Measurements from ENCODE around the gene MCF2L. TPM values are rescaled to one million over a fixed set of nuclear protein-coding genes. Genes with fewer than 3 reads are reported as not detected.

MCF2L gene
- total RNA-seq, 1 experiment from 2014 or later: 5.9 TPM

- DNase-seq (no peak), ATAC-seq (no peak)
- Histone ChIP-seq H3K27me3 (ENCODE audit: low read length) (no peaks in the 10 kb centered on the region), H3K36me3 (ENCODE audit: low read depth, low read length) (no peaks in the 10 kb centered on the region), H2AFZ (ENCODE audit: low read length) (no peak overlapping the region), H3K9ac (ENCODE audit: low read length) (no peak overlapping the region), H3K9me3 (ENCODE audit: low read length) (no peaks in the 10 kb centered on the region), H3K27ac (ENCODE audit: low read length) (no peak overlapping the region), H3K4me1 (ENCODE audit: insufficient read depth, low read length) (peaks cover 11% of the 10 kb centered on the region), H3K4me2 (ENCODE audit: low read length) (no peak overlapping the region), H3K79me2 (ENCODE audit: low read length) (no peaks in the 10 kb centered on the region), H3F3A (ENCODE audit: low read length, unreplicated experiment) (no peaks in the 10 kb centered on the region), H3K9me2 (replicated peaks; ENCODE audit: low read length) (no peaks in the 10 kb centered on the region), H3K4me3 (ENCODE audit: low read length) (no peak overlapping the region), H4K20me1 (ENCODE audit: low read length) (no peaks in the 10 kb centered on the region)
- no TSS peak for BruUV-seq (replicated peaks)
- TF ChIP-seq EZH2phosphoT487 (IDR thresholded peaks at IDR 0.05; ENCODE audit: borderline replicate concordance, low read length) (no peak), CTCF (conservative IDR thresholded peaks at IDR 0.05; ENCODE audit: low read depth, low read length) (no peak), EZH2 (IDR thresholded peaks at IDR 0.05; ENCODE audit: low read length, unreplicated experiment) (no peak)
- POLR2A ChIA-PET (ENCODE audit: unreplicated experiment): no interaction called here
- intact Hi-C loops (cut with micrococcal nuclease): no loop called here
- CTCF ChIA-PET: interaction anchor here (0.6 kb wide), 1 partner anchor 328 kb away, joined by 3 read pairs; no protein-coding TSS in a partner anchor
Measured at GRCh38 chr13:113065406-113066141, 96.6 kb downstream of the MCF2L start.

GRCh38 chr13:113066142-113066455, 97.1 kb downstream of the MCF2L start:
- CTCF ChIA-PET: no interaction called here
- intact Hi-C loops (cut with micrococcal nuclease): no loop called here
- H3K79me2 ChIP-seq (ENCODE audit: low read length): no peaks in the 10 kb centered on the region
- peaks cover 11% of the 10 kb centered on the region for H3K4me1 ChIP-seq (ENCODE audit: insufficient read depth, low read length)
- H3K27me3 ChIP-seq (ENCODE audit: low read length): no peaks in the 10 kb centered on the region
- H3K4me3 ChIP-seq (ENCODE audit: low read length): no peak overlapping the region
- H2AFZ ChIP-seq (ENCODE audit: low read length): no peak overlapping the region
- H3K9me3 ChIP-seq (ENCODE audit: low read length): no peaks in the 10 kb centered on the region
- ATAC-seq (no peak), DNase-seq (no peak)
- BruUV-seq (replicated peaks): no TSS peak
- POLR2A ChIA-PET (ENCODE audit: unreplicated experiment): no interaction called here
- H3K36me3 ChIP-seq (ENCODE audit: low read depth, low read length): no peaks in the 10 kb centered on the region
- no peak overlapping the region for H3K9ac ChIP-seq (ENCODE audit: low read length)
- H3K27ac ChIP-seq (ENCODE audit: low read length): no peak overlapping the region
- no peak overlapping the region for H3K4me2 ChIP-seq (ENCODE audit: low read length)
- no peaks in the 10 kb centered on the region for H4K20me1 ChIP-seq (ENCODE audit: low read length)
- H3F3A ChIP-seq (ENCODE audit: low read length, unreplicated experiment): no peaks in the 10 kb centered on the region
- no peak for TF ChIP-seq CTCF (conservative IDR thresholded peaks at IDR 0.05; ENCODE audit: low read depth, low read length)
- TF ChIP-seq EZH2 (IDR thresholded peaks at IDR 0.05; ENCODE audit: low read length, unreplicated experiment): no peak
- TF ChIP-seq EZH2phosphoT487 (IDR thresholded peaks at IDR 0.05; ENCODE audit: borderline replicate concordance, low read length): no peak
- no peaks in the 10 kb centered on the region for H3K9me2 ChIP-seq (replicated peaks; ENCODE audit: low read length)

GRCh38 chr13:113066746-113067145, 97.7 kb downstream of the MCF2L start:
- no peaks in the 10 kb centered on the region for H3K79me2 ChIP-seq (ENCODE audit: low read length)
- H3K27me3 ChIP-seq (ENCODE audit: low read length): no peaks in the 10 kb centered on the region
- no peaks in the 10 kb centered on the region for H3K9me3 ChIP-seq (ENCODE audit: low read length)
- CTCF ChIA-PET: no interaction called here
- H3K4me3 ChIP-seq (ENCODE audit: low read length): no peak overlapping the region
- no peak overlapping the region for H3K27ac ChIP-seq (ENCODE audit: low read length)
- no peak overlapping the region for H3K9ac ChIP-seq (ENCODE audit: low read length)
- H3K4me2 ChIP-seq (ENCODE audit: low read length): no peak overlapping the region
- H3K4me1 ChIP-seq (ENCODE audit: insufficient read depth, low read length): peaks cover 11% of the 10 kb centered on the region
- H4K20me1 ChIP-seq (ENCODE audit: low read length): no peaks in the 10 kb centered on the region
- BruUV-seq (replicated peaks): no TSS peak
- DNase-seq: no peak
- H3K9me2 ChIP-seq (replicated peaks; ENCODE audit: low read length): no peaks in the 10 kb centered on the region
- POLR2A ChIA-PET (ENCODE audit: unreplicated experiment): no interaction called here
- intact Hi-C loops (cut with micrococcal nuclease): no loop called here
- H2AFZ ChIP-seq (ENCODE audit: low read length): no peak overlapping the region
- TF ChIP-seq CTCF (conservative IDR thresholded peaks at IDR 0.05; ENCODE audit: low read depth, low read length) (no peak), EZH2 (IDR thresholded peaks at IDR 0.05; ENCODE audit: low read length, unreplicated experiment) (no peak), EZH2phosphoT487 (IDR thresholded peaks at IDR 0.05; ENCODE audit: borderline replicate concordance, low read length) (no peak)
- no peak for ATAC-seq
- no peaks in the 10 kb centered on the region for H3K36me3 ChIP-seq (ENCODE audit: low read depth, low read length)
- no peaks in the 10 kb centered on the region for H3F3A ChIP-seq (ENCODE audit: low read length, unreplicated experiment)
